GM12873 (cell line): ENCODE measurements around the gene PPP2R2D.

Experiments used
- CTCF ChIP-seq: IDR thresholded peaks from 2 replicates; pipeline ENCODE4 v1.5.1; 2012; ENCODE audit warnings: low read depth, mild to moderate bottlenecking, moderate library complexity, low read length, control low read depth; ENCODE audit not compliant: insufficient read depth; ENCODE audit errors: missing control alignments

The PPP2R2D gene

GRCh38 chr10:131979821-131980270 lies 79.0 kb downstream of the PPP2R2D start:
- TF ChIP-seq CTCF, result no peak

- TF ChIP-seq CTCF, result no peak
Observed at GRCh38 chr10:131980321-131980720, 79.5 kb downstream of the PPP2R2D start.

- no peak for TF ChIP-seq CTCF
Observed at GRCh38 chr10:131980761-131981428, 80.1 kb downstream of the PPP2R2D start.

GRCh38 chr10:131981429-131982184 lies 80.8 kb downstream of the PPP2R2D start, which contains the start of gene BNIP3:
Gene BNIP3, minus strand, starts transcription at chr10:131981923. Its CDS starts 117 bp downstream, at chr10:131981806.
- no peak for TF ChIP-seq CTCF

GRCh38 chr10:131982185-131982756 lies 81.5 kb downstream of the PPP2R2D start:
- no peak for TF ChIP-seq CTCF

GRCh38 chr10:131982796-131983195 lies 82.0 kb downstream of the PPP2R2D start:
- TF ChIP-seq CTCF, result no peak

GRCh38 chr10:131983780-131984179 lies 83.0 kb downstream of the PPP2R2D start:
- no peak for TF ChIP-seq CTCF
